ENCODE results near the gene HGFAC.

The HGFAC gene

DNA sequence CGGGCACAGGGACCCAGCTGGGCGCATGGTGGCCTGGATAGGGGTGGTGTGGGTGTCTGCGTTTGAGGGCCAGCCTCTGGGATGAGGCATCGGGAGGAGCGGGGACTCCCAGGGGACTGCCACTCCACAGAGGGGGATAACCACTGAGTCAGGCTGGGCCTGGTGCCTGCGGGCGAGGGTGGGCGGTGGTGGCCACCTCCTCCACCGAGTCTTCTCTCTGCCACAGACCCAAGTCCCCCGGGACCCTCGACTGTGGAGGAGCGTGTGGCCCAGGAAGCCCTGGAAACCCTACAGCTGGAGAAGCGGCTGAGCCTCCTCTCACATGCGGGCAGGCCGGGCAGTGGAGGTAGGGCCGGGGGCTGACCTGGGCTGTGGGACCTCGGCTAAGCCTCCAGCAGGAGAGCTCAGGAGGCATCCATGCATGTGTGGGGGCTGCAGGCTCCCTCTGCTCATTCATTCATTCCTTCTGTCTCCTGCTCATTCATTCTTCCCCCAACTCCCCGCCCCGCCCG is 47.7 kb downstream of the HGFAC start:
- Mint-ChIP-seq H3K9me3 (no peaks in the 10 kb centered on the region), H3K27ac (no peak overlapping the region), H3K36me3 (ENCODE audit: low read depth) (no peaks in the 10 kb centered on the region), H3K4me1 (ENCODE audit: low read depth) (peaks cover 12% of the 10 kb centered on the region), H3K27me3 (peaks cover 87% of the 10 kb centered on the region), H3K4me3 (no peak overlapping the region)
- intact Hi-C loops (cut with micrococcal nuclease) = no loop called here

DNA sequence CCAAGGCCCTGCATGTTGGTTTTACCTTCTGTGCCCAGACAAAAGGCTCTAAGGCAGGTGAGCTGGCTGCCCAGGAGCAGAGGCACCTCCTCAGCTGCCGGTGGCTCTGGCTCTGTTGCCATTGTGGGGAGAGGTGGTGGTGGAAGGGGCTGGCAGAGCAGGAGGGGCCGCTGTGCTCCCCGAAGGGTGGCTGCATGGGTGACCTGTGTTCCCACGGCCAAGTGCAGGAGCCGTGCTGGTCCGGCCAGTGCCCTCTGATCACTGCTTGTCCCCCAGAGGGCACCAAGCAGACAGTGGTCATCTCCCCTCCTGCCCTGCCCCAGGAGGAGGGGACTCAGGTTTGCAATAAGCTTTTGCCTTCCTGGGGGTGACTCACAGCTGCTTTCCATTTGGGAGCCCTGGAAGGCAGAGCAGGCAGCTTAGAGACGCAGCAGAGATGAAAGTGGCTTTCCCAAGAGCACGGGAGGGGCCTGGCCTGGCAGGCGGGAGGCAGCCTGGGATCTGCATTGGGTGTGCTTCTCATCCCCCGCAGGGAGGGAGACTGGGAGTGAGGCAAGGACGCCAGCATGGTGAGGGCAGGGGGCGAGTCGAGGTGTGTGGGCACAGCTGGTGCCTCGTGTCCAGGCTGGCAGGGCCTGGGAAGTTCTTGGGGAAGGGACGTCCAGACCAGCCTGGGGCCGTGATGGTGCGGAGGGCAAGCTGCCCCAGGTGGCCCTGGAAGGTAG is 50.1 kb downstream of the HGFAC start:
- Mint-ChIP-seq H3K4me1 (ENCODE audit: low read depth) (peaks cover 4% of the 10 kb centered on the region), H3K27ac (no peak overlapping the region), H3K4me3 (no peak overlapping the region)

DNA sequence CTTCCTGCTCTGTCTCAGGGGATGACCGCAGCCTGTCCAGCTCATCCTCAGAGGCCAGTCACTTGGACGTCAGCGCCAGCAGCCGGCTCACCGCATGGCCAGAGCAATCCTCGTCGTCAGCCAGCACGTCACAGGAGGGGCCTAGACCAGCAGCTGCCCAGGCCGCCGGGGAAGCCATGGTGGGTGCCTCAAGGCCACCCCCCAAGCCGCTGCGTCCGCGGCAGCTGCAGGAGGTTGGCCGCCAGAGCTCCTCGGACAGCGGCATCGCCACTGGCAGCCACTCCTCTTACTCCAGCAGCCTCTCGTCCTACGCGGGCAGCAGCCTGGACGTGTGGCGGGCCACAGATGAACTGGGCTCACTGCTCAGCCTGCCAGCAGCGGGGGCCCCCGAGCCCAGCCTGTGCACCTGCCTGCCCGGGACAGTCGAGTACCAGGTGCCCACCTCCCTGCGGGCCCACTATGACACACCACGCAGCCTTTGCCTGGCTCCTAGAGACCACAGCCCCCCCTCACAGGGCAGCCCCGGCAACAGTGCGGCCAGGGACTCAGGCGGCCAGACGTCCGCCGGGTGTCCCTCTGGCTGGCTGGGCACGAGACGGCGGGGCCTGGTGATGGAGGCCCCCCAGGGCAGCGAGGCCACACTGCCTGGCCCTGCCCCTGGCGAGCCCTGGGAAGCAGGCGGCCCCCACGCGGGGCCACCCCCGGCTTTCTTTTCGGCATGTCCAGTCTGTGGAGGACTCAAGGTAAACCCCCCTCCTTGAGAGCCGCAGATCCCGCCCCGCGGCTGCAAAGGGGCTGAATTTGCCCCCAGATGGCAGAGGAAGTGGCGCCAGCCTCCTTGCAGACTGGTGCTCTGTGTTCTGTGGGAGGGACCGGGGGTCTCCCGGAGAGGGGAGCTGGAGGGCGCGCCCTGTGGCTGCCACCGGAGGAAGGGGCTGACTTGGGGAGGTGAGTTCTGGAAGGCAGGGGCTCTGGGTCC is 51.3 kb downstream of the HGFAC start:
- H3K27me3 Mint-ChIP-seq = peaks cover 83% of the 10 kb centered on the region
- no peak overlapping the region for H3K27ac Mint-ChIP-seq
- H3K9me3 Mint-ChIP-seq = no peaks in the 10 kb centered on the region
- no peak overlapping the region for H3K4me3 Mint-ChIP-seq
- intact Hi-C loops (cut with micrococcal nuclease) = no loop called here
- peaks cover 4% of the 10 kb centered on the region for H3K4me1 Mint-ChIP-seq (ENCODE audit: low read depth)
- no peaks in the 10 kb centered on the region for H3K36me3 Mint-ChIP-seq (ENCODE audit: low read depth)

More for the DNA sequence above, 50.1 kb downstream of the HGFAC start:
- intact Hi-C loops (cut with micrococcal nuclease) = no loop called here
- H3K27me3 Mint-ChIP-seq = peaks cover 82% of the 10 kb centered on the region
- H3K36me3 Mint-ChIP-seq (ENCODE audit: low read depth) = no peaks in the 10 kb centered on the region
- H3K9me3 Mint-ChIP-seq = no peaks in the 10 kb centered on the region

DNA sequence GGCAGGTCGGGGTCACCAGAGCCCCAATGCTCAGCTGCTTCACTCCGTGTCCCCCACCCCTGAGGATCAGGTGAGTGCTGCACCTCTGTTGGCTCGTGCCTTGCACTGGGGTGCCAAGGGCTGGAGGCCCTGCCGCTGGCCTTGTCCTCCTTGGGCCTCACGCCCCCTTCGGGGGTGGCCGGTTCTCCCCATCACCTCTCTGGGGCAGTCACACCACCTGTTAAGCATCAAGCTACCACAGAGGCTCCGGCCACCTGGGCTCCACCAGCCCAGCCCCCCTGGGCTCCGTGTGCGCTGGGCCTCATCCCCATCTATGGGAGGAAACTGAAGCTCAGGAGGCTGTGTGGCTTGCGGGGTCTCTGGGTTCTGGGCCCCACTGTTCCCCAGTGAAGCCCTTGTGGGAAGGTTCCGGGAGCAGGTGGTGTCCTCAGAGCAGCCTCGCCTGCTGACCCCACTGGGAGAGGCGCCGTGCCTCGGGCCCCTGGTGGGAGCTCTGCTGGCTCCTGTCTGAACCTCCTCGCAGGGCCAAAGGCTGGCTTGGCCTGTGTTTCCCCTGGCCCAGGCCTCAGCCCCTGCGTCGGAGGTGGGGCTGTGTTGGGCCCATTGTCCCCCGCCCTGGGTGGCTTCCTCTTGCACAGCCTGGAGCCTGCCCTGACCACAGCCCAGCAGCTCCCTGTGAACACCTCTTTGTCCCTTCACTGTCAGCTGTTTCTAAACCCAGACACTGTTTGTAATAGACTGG is 52.1 kb downstream of the HGFAC start:
- H3K4me3 Mint-ChIP-seq = no peak overlapping the region
- intact Hi-C loops (cut with micrococcal nuclease) = no loop called here
- no peak overlapping the region for H3K27ac Mint-ChIP-seq
- H3K9me3 Mint-ChIP-seq = no peaks in the 10 kb centered on the region
- H3K27me3 Mint-ChIP-seq = peaks cover 76% of the 10 kb centered on the region
- H3K4me1 Mint-ChIP-seq (ENCODE audit: low read depth) = peaks cover 4% of the 10 kb centered on the region
- H3K36me3 Mint-ChIP-seq (ENCODE audit: low read depth) = peaks cover 4% of the 10 kb centered on the region

DNA sequence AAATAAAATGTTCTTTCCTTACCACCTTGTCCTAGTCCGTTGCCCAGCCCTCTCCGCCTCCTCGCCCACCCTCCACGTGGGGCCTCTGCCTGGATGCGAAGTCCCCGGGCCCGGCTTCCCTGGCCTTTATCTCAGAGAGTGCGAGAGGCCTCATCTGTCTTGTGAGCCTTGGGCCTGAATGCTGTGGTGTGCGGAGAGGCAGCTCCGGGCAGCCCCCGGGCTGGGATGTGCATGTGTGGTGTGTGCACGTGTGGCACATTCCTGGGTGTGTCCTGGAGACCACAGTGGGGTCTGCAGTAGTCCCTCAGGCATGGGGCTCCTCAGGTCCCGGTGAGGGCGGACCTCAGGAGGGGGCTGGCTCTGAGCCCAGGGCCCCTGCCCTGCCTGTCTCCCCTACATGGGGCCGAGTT is 52.7 kb downstream of the HGFAC start:
- H3K9me3 Mint-ChIP-seq = no peaks in the 10 kb centered on the region
- intact Hi-C loops (cut with micrococcal nuclease) = no loop called here
- peaks cover 10% of the 10 kb centered on the region for H3K36me3 Mint-ChIP-seq (ENCODE audit: low read depth)
- no peak overlapping the region for H3K4me3 Mint-ChIP-seq
- no peak overlapping the region for H3K27ac Mint-ChIP-seq
- peaks cover 4% of the 10 kb centered on the region for H3K4me1 Mint-ChIP-seq (ENCODE audit: low read depth)
- peaks cover 70% of the 10 kb centered on the region for H3K27me3 Mint-ChIP-seq

DNA sequence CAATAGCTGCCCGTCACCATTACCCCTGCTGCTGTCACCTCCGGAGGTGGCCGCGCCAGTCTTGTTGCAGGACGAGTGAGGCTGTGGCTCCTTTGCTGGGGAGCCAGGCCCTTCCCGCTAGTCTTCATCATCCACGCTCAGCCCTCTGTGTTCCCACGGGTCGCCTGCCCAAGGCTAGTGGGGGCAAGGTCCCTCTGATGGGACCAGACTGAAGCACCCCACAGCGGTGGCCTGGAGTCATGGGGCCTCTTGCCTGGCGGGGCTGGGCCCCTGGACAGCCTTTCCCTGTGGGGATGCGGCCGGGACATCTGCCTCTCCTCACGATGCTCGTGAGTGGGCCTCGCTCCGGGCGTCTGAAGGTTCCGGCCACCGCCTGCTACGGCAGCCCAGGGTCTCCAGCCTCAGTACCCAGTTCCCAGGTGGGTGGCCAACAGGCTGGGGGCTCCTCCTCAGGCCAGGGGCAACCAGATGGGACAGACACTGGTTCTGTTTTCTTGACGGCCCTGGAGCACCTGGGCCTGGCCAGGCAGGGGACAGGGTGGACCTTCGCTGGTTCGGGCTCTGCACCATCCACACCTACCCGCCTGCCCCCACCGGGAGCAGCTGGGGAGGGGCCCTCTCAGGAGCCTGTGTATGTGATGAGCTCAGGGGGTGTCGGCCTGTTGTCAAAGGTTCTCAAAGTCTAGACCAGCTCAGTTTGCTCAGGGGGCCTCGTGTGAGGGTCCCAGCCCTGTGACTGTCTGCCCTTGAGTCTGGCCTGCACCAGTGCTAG is 53.6 kb downstream of the HGFAC start:
- no peaks in the 10 kb centered on the region for H3K9me3 Mint-ChIP-seq
- H3K4me3 Mint-ChIP-seq = no peak overlapping the region
- H3K27ac Mint-ChIP-seq = no peak overlapping the region
- H3K4me1 Mint-ChIP-seq (ENCODE audit: low read depth) = peaks cover 4% of the 10 kb centered on the region
- H3K27me3 Mint-ChIP-seq = peaks cover 61% of the 10 kb centered on the region
- intact Hi-C loops (cut with micrococcal nuclease) = no loop called here
- H3K36me3 Mint-ChIP-seq (ENCODE audit: low read depth) = peaks cover 19% of the 10 kb centered on the region

DNA sequence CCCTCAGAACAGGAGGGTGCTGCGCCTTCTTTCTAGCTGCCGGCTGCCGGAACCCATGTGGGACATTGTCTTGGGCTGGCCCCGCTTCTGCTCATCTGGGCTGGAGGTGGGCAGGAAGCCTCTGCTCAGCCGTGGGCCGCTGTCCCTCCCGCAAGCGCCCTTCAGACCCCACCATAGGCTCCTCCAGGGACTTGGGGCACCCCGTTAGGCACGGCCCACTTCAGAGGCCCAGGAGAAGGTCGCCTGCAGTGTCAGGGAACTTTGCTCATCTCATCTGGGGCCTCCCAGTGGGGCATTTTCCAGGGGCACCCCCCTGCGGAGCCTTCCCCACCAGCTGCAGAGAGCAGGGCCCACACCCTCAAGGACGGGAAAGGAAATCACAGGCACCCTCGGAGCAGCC is 54.3 kb downstream of the HGFAC start:
- H3K27me3 Mint-ChIP-seq = peaks cover 54% of the 10 kb centered on the region
- no peaks in the 10 kb centered on the region for H3K9me3 Mint-ChIP-seq
- H3K4me1 Mint-ChIP-seq (ENCODE audit: low read depth) = peaks cover 4% of the 10 kb centered on the region
- intact Hi-C loops (cut with micrococcal nuclease) = no loop called here
- no peak overlapping the region for H3K27ac Mint-ChIP-seq
- H3K4me3 Mint-ChIP-seq = no peak overlapping the region
- peaks cover 25% of the 10 kb centered on the region for H3K36me3 Mint-ChIP-seq (ENCODE audit: low read depth)

DNA sequence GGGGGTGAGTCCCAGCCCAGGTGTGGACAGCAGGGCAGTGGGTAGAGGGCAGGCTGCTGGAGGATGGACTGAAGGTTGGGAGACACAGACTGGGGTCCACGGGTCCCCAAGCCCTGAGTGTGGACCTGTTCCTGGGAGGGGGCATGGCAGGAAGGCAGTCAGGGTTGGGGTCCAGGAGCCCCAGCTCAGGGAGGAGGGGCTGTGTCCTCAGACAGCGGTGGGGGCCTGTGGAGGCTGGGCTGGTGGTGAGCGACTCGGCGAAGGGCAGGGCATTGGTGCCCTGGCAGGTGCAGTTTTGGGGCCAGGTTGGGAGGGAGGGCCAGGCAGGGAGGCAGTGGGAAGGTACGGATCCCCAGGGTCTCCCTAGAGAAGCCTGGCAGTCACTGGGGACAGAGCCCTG is 55.3 kb downstream of the HGFAC start:
- Mint-ChIP-seq H3K4me3 (no peak overlapping the region), H3K27me3 (peaks cover 43% of the 10 kb centered on the region), H3K9me3 (no peaks in the 10 kb centered on the region), H3K36me3 (ENCODE audit: low read depth) (peaks cover 36% of the 10 kb centered on the region), H3K27ac (no peak overlapping the region), H3K4me1 (ENCODE audit: low read depth) (no peaks in the 10 kb centered on the region)
- intact Hi-C loops (cut with micrococcal nuclease) = no loop called here

DNA sequence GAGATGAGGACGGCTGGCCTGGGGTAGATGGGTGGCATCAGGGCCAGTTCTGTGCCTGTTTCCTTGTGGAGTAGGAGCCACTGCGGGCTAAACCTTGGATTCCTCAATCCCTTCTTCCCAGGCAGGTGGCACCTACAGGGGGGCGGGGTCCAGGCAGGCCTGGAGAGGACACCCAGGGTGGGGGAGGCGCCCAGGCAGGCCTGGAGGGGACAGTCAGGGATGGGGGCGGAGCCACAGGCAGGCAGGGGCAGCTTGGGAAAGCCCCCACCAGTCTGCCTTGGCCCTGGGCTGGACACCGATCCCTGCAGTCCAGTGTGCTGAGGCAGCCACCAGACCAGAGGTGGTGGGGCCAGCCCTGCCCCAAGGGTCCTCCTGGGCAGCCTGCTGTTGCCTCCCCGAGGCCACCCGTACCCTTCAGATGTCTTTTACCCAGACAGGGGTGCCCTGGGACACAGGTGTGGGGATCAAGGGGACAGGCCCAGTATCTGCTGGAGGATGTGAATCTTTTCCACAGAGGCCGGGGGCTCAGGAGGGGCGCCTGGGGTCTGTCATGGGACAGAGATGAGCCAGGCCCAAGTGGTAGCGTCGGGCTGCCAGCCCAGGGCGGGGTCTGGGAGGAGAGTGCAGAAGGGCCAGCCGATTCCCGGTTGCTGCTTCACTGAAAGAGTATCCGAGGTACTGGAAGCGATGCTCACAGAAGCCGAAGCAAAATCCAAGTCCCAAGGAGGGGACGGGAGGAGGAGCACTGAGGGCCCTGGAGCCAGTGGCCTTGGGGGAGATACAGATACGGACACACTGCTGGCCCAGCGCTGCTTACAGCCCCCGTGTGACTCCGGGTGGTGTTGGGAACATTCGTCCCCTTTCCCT is 56.0 kb downstream of the HGFAC start:
- intact Hi-C loops (cut with micrococcal nuclease) = no loop called here
- Mint-ChIP-seq H3K4me1 (ENCODE audit: low read depth) (peaks cover 6% of the 10 kb centered on the region), H3K27me3 (peaks cover 37% of the 10 kb centered on the region), H3K27ac (no peak overlapping the region), H3K9me3 (no peaks in the 10 kb centered on the region), H3K4me3 (no peak overlapping the region), H3K36me3 (ENCODE audit: low read depth) (peaks cover 43% of the 10 kb centered on the region)

DNA sequence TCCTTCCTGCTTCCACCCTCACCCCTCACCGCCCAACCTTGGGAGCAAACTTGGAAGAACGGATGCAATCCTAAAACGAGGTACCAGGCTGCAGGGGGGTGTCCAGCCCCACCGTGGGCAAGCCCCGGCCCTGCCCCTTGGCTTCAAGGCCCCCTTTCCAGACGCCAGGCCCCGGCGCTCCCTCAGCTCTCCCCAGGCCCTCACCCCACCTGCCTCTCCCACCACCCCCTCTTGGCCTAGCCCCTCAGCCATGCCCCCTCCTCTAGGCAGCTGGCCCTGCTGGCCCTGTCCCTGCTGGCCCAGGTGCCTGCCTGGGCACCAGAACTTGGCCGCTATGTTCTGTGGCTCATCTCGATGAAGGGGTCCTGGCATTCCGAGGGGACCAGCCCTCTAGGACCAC is 56.6 kb downstream of the HGFAC start:
- H3K36me3 Mint-ChIP-seq (ENCODE audit: low read depth) = peaks cover 49% of the 10 kb centered on the region
- peaks cover 10% of the 10 kb centered on the region for H3K4me1 Mint-ChIP-seq (ENCODE audit: low read depth)
- no peaks in the 10 kb centered on the region for H3K9me3 Mint-ChIP-seq
- intact Hi-C loops (cut with micrococcal nuclease) = no loop called here
- H3K4me3 Mint-ChIP-seq = no peak overlapping the region
- H3K27me3 Mint-ChIP-seq = peaks cover 34% of the 10 kb centered on the region
- no peak overlapping the region for H3K27ac Mint-ChIP-seq

Data from dendritic cell treated with granulocyte-macrophage colony-stimulating factor and Interleukin-4, amounts not matched to agents 40 ng/mL and 50 ng/mL, for 4 days (primary cell).